GM12878 (cell line): Measurements from ENCODE around the gene AIFM3. TPM values are rescaled to one million over a fixed set of nuclear protein-coding genes. Genes with fewer than 3 reads are reported as not detected.

Source experiments
- ATAC-seq: fragments of 200-7000 bp; cut with Tn5 transposase; 3 replicates; pipeline ENCODE4 v1.9.1; 2020; ENCODE audit warnings: mild to moderate bottlenecking, moderate library complexity
- BruUV-seq: library from RNA; stranded (reverse); fragments of 400-500 nt; replicated peaks from 2 replicates; lab custom pipeline; 2021; lab: Mats Ljungman, UMichigan
- CTCF ChIA-PET: fragments of 300-600 bp; sonication (Branson Sonifier 250); formaldehyde crosslinking; extraction: SDS; loops from one replicate; lab custom pipeline; 2021; ENCODE audit warnings: inconsistent platforms; lab: Yijun Ruan, JAX
- POLR2A ChIA-PET: fragments of 350-600 bp; formaldehyde crosslinking; extraction: SDS; loops from one replicate; lab custom pipeline; 2021; ENCODE audit warnings: inconsistent platforms; lab: Charles Lee
- RAD21 ChIA-PET: fragments of 300-600 bp; sonication (Branson Sonifier 250); formaldehyde crosslinking; loops from one replicate; lab custom pipeline; 2023; ENCODE audit warnings: antibody characterized with exemption; ENCODE audit not compliant: unreplicated experiment; lab: Charles Lee
- SMC1A ChIA-PET: fragments of 300-600 bp; sonication (Branson Sonifier 250); formaldehyde crosslinking; loops from one replicate; lab custom pipeline; 2023; ENCODE audit not compliant: unreplicated experiment, uncharacterized antibody; lab: Charles Lee
- DNase-seq: peaks from one replicate; pipeline ENCODE4 v3.0.0-alpha.2; 2011; ENCODE audit warnings: low read depth, low spot score
- FAIRE-seq: peaks from 3 replicates; lab custom pipeline; 2011; peaks lifted over from hg19 to GRCh38; lab: Jason Lieb, UNC
- H2AFZ ChIP-seq: 2 replicates; pipeline ENCODE4 v1.6.0; 2011; ENCODE audit warnings: low read depth, low read length, control low read depth; ENCODE audit not compliant: control insufficient read depth
- H3K27ac ChIP-seq: 2 replicates; pipeline ENCODE4 v1.5.1; 2011; ENCODE audit warnings: control low read depth; ENCODE audit not compliant: control insufficient read depth, insufficient read depth
- H3K27me3 ChIP-seq, 2 experiments: replicated peaks in 1 of 2; 2 replicates each; pipeline versions ENCODE4 v1.6.0 to v1.6.1; 2011; ENCODE audit warnings: low read length in 1 of 2; ENCODE audit not compliant: control insufficient read depth in 2 of 2, insufficient read depth in 2 of 2
- H3K36me3 ChIP-seq, 2 experiments: 2 replicates each; pipeline ENCODE4 v1.5.1; 2011; ENCODE audit warnings: low read length in 1 of 2; ENCODE audit not compliant: control insufficient read depth in 2 of 2, insufficient read depth in 2 of 2
- H3K4me1 ChIP-seq: 2 replicates; pipeline ENCODE4 v1.6.1; 2011; ENCODE audit warnings: mild to moderate bottlenecking, low read length, moderate library complexity, mixed read lengths; ENCODE audit not compliant: control insufficient read depth, insufficient read depth
- H3K4me2 ChIP-seq: 2 replicates; pipeline ENCODE4 v1.6.0; 2011; ENCODE audit warnings: control low read depth; ENCODE audit not compliant: control insufficient read depth, insufficient read depth
- H3K4me3 ChIP-seq: fragments of 200-600 bp; sonication (generic); 2 replicates; pipeline ENCODE4 v1.5.1; 2016
- H3K79me2 ChIP-seq: 2 replicates; pipeline ENCODE4 v1.6.0; 2011; ENCODE audit warnings: low read length; ENCODE audit not compliant: control insufficient read depth, insufficient read depth
- H3K9ac ChIP-seq: 2 replicates; pipeline ENCODE4 v1.8.0; 2011; ENCODE audit warnings: low read length, control low read depth, mixed read lengths; ENCODE audit not compliant: control insufficient read depth, insufficient read depth
- H3K9me3 ChIP-seq: replicated peaks from 3 replicates; pipeline ENCODE4 v1.5.1; 2011; ENCODE audit warnings: mild to moderate bottlenecking, low read length; ENCODE audit not compliant: control insufficient read depth, insufficient read depth
- H4K20me1 ChIP-seq: 2 replicates; pipeline ENCODE4 v1.6.0; 2011; ENCODE audit not compliant: control insufficient read depth, insufficient read depth
- CBX3 ChIP-seq: fragments of 200-600 bp; sonication (generic); IDR thresholded peaks from 2 replicates; pipeline ENCODE4 v1.6.1; 2016; ENCODE audit warnings: low read depth, borderline replicate concordance
- CBX5 ChIP-seq: sonication (generic); IDR thresholded peaks from 2 replicates; pipeline ENCODE4 v1.6.1; 2016; ENCODE audit warnings: low read depth, moderate library complexity, mild to moderate bottlenecking, inconsistent platforms
- CEBPZ ChIP-seq: fragments of 150-350 bp; IDR thresholded peaks from 2 replicates; pipeline ENCODE4 v1.6.1; 2016; ENCODE audit warnings: low read depth, low read length
- CTCF ChIP-seq, 3 experiments: IDR thresholded peaks in 2 of 3; conservative IDR thresholded peaks in 1 of 3; 2 replicates each; pipeline ENCODE4 v1.5.1; 2011; ENCODE audit warnings: low read depth in 3 of 3, low read length in 3 of 3, mild to moderate bottlenecking in 3 of 3, control low read depth in 2 of 3, moderate library complexity in 2 of 3, inconsistent platforms in 1 of 3, mixed read lengths in 1 of 3; ENCODE audit not compliant: control insufficient read depth in 2 of 3, insufficient read depth in 1 of 3; ENCODE audit errors: extremely low read depth in 1 of 3
- LARP7 ChIP-seq: fragments of 450-650 bp; IDR thresholded peaks from 2 replicates; pipeline ENCODE4 v1.6.1; 2017; ENCODE audit warnings: mild to moderate bottlenecking
- MEF2A ChIP-seq: IDR thresholded peaks from 2 replicates; pipeline ENCODE4 v1.6.1; 2011; ENCODE audit warnings: low read depth, mild to moderate bottlenecking, low read length, moderate library complexity; ENCODE audit not compliant: insufficient read depth
- MYB ChIP-seq: fragments of 150-350 bp; IDR thresholded peaks from 2 replicates; pipeline ENCODE4 v1.6.1; 2014; ENCODE audit warnings: mild to moderate bottlenecking, low read depth, low read length, borderline replicate concordance
- NRF1 ChIP-seq: conservative IDR thresholded peaks from 2 replicates; pipeline ENCODE4 v1.6.1; 2011; ENCODE audit warnings: mild to moderate bottlenecking, low read depth, low read length, improper control_type of control experiment
- RAD21 ChIP-seq: IDR thresholded peaks from 2 replicates; pipeline ENCODE4 v1.6.1; 2011; ENCODE audit warnings: mild to moderate bottlenecking, low read depth, low read length, moderate library complexity; ENCODE audit not compliant: insufficient read depth
- REST ChIP-seq: IDR thresholded peaks from 2 replicates; pipeline ENCODE4 v1.6.1; 2012; ENCODE audit warnings: mild to moderate bottlenecking, low read depth, low read length
- SMC3 ChIP-seq: IDR thresholded peaks from 2 replicates; pipeline ENCODE4 v1.6.1; 2011; ENCODE audit warnings: low read length, improper control_type of control experiment, borderline replicate concordance
- ZNF274 ChIP-seq: IDR thresholded peaks from one replicate; pipeline ENCODE4 v1.8.0; 2011; ENCODE audit not compliant: insufficient read length, insufficient read depth
- WGBS: methylation state at CpG from one replicate; pipeline ENCODE4 v1.1.6; 2016; ENCODE audit warnings: low lambda C conversion rate; ENCODE audit not compliant: insufficient replicate concordance, insufficient coverage; ENCODE audit errors: missing lambda C conversion rate; 5-methylcytosine and 5-hydroxymethylcytosine counted together
- in situ Hi-C: fragments of 300-500 bp; cut with MboI; formaldehyde crosslinking; loops from 9 replicates; pipeline ENCODE4 v1.14.3; 2018; ENCODE audit warnings: mixed read lengths
- intact Hi-C: fragments of 100-400 bp; cut with micrococcal nuclease; formaldehyde crosslinking; loops from one replicate; pipeline ENCODE4 v1.14.2; 2022; ENCODE audit not compliant: unreplicated experiment
- polyA plus RNA-seq, 11 experiments: library from polyadenylated mRNA; depleted of rRNA in 4 of 11; unstranded in 6 of 11; stranded (reverse) in 5 of 11; fragments of >200 nt; fragmentation: Nextera tagmentation in 4 of 11; fragmentation: Illumina TruSeq in 1 of 11; extraction: Ambion mirVana in 4 of 11; extraction: Trizol in 1 of 11; gene quantifications; 1 replicate in 1 of 11; 2 replicates in 10 of 11; pipeline versions ENCODE4 v1.2.1 to v1.2.3, GENCODE V29; 2011 to 2016; ENCODE audit warnings: inconsistent platforms in 2 of 11, missing spikeins in 2 of 11, low read depth in 1 of 11
- total RNA-seq, 4 experiments: library from RNA; depleted of rRNA in 3 of 4; stranded (reverse); fragments of >200 nt in 3 of 4; fragmentation: Illumina TruSeq in 1 of 4; extraction: Trizol in 1 of 4; gene quantifications; 2 replicates each; pipeline versions ENCODE4 v1.2.1 to v1.2.3, GENCODE V29; 2013 to 2021

Gene AIFM3
- total and polyA plus RNA-seq, 10 of the 15 experiments (the other 5 are each of a cell fraction or from before 2014, with no cell fraction given) = 0.06 to 0.34 (median 0.21) TPM; not detected in 6

DNA sequence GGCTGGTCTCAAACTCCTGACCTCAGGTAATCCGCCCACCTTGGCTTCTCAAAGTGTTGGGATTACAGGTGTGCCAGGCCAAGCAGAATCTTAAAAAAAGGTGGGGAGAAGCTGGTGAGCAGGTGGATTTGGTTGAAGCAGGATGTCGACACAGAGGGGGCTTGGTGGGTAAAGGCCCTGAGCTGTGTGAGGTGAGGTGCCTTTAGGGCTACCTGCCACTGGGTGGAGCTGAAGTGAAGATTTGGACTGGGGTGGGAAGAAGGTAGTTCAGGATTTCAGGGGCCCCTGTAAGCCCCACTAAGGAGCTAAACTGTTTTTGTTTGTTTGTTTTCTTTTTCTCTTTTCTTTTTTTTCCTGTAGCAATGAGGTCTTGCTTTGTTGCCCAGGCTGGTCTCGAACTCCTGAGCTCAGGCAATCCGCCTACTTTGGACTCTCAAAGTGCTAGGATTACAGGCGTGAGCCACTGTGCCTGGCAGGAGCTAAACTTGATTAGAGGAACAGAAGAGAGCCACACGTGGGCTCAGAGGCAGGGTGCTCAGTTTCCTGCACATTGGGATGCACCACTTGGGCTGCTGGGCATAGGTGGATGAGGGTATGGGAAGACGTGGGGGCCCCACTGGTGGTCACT lies 53.9 kb downstream of the AIFM3 start:
- no peak overlapping the region for H2AFZ ChIP-seq
- H3K9ac ChIP-seq = no peak overlapping the region
- no peak overlapping the region for H3K4me2 ChIP-seq
- no peak overlapping the region for H3K27ac ChIP-seq
- no peaks in the 10 kb centered on the region for H4K20me1 ChIP-seq
- no peaks in the 10 kb centered on the region for H3K79me2 ChIP-seq
- FAIRE-seq = no peak
- no peaks in the 10 kb centered on the region; a peak in 2 of 4 replicates for H3K27me3 ChIP-seq
- ChIA-PET POLR2A (no interaction called here), CTCF (interaction anchor here (0.6 to 1.6 kb wide), 5 partner anchors 18 to 790 kb away, joined by 3 to 6 read pairs (median 5); partner anchors contain the start of gene THAP7), SMC1A (interaction anchor here (0.6 to 1.1 kb wide), 2 partner anchors 13 to 135 kb away, joined by 3 read pairs; no protein-coding TSS in a partner anchor), RAD21 (interaction anchor here (0.9 kb wide), 1 partner anchor 81 kb away, joined by 3 read pairs; no protein-coding TSS in a partner anchor)
- no peak for DNase-seq
- no peaks in the 10 kb centered on the region for H3K36me3 ChIP-seq
- H3K9me3 ChIP-seq = no peaks in the 10 kb centered on the region
- in situ Hi-C loops (no loop called here), intact Hi-C loops (no loop called here)
- peak; percentile 85 for ATAC-seq
- BruUV-seq = no TSS peak
- peaks cover 7% of the 10 kb centered on the region for H3K4me1 ChIP-seq
- no peak overlapping the region for H3K4me3 ChIP-seq
- WGBS = 28% methylated on average over 7 of the region's 7 CpGs
- TF ChIP-seq CEBPZ (no peak), MEF2A (no peak), REST (no peak), SMC3 (peak; percentile 54; the same call in 1 of the 2 replicates), CTCF (IDR thresholded peaks at IDR 0.05 in 2 of 3, conservative IDR thresholded peaks at IDR 0.05 in 1 of 3; ENCODE audit: control insufficient read depth in 2 of 3, extremely low read depth in 1 of 3, insufficient read depth in 1 of 3, low read depth in 3 of 3, low read length in 3 of 3) (peak; percentile 46 to 58 (median 57)), ZNF274 (no peak), RAD21 (peak; percentile 61), MYB (no peak), CBX5 (no peak), LARP7 (no peak), NRF1 (no peak), CBX3 (no peak)
